Non-pigmented ciliary epithelial cell (primary cell): ENCODE results near the gene CNTROB.

Experiments
- DNase-seq: peaks from one replicate; pipeline ENCODE4 v3.0.0-alpha.2; 2010; ENCODE audit warnings: low read depth

CNTROB gene

GRCh38 chr17:7931709-7932482, at the start of gene CNTROB, which contains the start of gene TRAPPC1:
Gene CNTROB (plus strand): TSS chr17:7932206. CDS start chr17:7933080, 874 bp downstream.
Gene TRAPPC1 (minus strand): TSS chr17:7931946. CDS start chr17:7931829, 117 bp downstream.
- DNase-seq, result peak; percentile 95

GRCh38 chr17:7882629-7883028, 49.4 kb upstream of the CNTROB start:
- DNase-seq, result no peak

GRCh38 chr17:7883781-7884386, 48.1 kb upstream of the CNTROB start:
- DNase-seq, result no peak

DNA sequence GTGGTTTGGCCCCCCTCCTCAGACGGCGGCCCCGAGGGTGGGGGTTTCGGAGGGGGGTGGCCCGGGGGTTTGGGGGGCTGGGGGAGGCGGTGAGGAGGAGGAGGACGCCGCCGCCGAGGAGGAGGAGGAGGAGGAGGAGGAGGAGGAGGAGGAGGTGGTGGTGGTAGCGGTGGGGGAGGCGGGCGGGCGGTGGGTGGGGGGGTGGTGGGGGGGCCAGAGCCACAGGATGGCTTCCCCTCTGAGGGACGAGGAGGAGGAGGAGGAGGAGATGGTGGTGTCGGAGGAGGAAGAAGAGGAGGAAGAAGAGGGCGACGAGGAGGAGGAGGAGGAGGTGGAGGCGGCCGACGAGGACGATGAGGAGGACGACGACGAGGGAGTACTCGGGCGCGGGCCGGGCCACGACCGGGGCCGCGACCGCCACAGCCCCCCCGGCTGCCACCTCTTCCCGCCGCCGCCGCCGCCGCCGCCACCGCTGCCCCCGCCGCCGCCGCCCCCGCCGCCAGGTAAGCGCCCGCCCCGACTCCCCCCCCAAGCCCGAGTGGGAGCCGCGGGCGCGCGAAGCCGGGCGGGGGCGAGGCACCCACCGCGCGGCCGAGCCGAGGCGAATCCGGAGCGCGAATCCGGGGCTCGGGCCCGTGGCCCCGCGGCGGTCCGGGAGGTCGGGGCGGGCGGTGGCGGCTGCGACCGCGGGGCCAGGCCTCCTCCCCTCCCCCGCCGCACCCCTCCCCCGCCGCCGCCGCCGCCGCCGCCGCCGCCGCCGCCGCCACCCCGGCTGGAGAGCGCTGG, 47.2 kb upstream of the CNTROB start:
- DNase-seq, result no peak

GRCh38 chr17:7885367-7886226, 46.4 kb upstream of the CNTROB start:
- no peak for DNase-seq

GRCh38 chr17:7886227-7887037, 45.6 kb upstream of the CNTROB start:
- DNase-seq, result no peak

DNA sequence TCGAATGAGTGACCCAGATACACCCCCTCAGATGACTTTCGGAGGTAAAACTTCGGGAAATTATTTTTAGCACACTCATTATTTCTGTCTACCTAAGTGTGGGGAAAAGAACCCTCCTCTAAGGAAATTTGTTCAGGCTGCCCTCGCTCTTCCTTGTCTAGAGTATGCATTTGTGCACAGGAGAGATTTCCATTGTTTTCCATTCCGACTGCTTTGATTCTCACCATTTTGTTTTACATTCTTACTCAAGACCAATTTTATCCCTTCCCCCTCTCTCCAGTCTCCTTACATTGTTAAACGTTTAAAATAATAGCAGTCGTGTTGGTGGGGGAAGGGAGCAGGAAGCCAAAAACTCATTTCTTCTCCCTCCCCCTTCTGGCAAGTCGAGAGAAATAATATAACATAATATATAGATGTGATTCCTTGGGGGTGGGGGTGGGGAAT, 44.9 kb upstream of the CNTROB start:
- DNase-seq, result no peak

DNA sequence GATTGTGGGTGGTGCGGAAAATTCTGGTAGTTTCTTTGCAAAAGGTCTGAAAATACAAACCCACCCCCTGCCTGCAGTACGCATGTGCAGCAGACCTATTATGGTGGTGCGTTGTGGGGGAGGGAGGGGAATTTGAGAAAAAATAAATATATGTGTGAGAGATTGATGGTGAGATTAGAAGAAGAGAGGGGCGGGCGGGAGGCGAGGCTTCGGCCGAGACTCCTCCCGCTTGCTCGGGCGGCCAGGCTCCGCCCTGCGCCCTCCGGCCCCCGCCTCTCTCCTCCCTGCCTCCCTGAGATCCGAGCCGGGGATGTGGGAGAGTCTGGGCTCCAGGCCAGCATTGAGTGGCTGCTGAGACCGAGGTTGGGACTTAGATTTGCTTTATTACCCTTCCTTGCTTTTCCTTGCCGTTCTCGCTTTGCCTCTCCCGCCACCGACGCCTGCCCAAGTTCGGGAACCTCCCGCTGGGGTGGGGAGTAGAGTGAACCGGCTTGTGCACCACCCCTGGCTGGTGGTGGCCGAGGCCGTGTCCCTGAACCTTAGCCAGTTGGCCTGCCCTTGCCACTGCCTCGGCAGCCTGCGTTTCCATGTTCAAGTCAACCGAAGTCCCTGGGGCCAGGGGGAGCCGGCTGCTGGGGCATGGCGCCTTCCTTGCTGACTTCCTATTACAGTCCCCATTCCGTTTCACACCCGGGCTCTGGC, 44.4 kb upstream of the CNTROB start:
- peak; percentile 94 for DNase-seq

GRCh38 chr17:7888184-7888920, 43.7 kb upstream of the CNTROB start, which contains the start of gene CHD3:
Gene CHD3 (plus strand): TSS chr17:7888789. CDS start chr17:7889001, 212 bp downstream.
- no peak for DNase-seq

DNA sequence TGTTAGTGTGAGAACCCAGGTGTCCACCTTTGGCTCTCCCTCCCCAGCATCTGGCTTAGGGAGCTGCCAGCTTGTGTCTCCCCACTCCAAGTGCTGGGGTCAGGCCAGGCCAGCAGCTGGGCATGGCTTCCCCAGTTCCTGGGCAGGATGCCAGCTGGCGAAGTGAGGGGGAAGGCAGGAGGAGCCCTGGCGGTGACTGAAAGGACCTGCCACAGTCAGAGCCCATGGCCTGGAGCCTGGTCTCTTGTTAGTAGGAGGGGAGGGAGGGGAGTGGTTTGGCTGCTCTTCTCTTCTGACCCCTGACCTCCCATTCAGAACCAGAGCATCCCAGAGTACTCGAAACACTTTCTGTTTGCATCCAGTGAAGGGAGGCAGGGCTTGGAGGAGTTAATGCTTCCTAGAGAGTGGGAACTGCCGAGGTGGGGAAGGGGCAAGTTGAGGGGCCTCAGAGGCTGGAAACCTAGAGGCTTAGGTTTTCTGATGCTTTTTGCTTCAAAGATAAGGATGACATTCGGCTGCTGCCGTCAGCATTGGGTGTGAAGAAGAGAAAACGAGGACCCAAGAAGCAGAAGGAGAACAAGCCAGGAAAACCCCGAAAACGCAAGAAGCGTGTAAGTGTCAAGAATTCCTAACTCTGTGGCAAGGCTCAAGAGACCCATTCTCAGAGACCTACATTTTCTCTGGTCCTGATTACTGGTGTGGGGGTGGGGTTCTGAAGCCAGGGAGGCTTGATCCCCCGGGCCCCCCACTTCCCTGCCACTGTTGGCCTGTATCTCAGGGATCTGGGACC, 42.6 kb upstream of the CNTROB start:
- no peak for DNase-seq

GRCh38 chr17:7893187-7893880, 38.7 kb upstream of the CNTROB start:
- DNase-seq, result no peak

DNA sequence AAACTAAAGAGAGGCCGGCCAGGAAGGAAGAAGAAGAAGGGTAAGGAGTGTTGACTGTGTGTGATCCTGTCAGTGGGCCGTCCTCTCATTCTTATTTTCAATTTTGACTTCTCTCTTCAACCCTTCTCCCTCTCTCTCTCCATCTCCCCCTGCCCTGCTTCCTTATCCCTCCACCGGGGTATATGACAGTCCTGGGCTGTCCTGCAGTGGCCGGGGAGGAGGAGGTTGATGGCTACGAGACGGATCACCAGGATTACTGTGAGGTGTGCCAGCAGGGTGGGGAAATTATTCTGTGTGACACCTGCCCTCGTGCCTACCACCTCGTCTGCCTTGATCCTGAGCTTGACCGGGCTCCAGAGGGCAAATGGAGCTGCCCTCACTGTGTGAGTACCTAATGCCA, 37.8 kb upstream of the CNTROB start:
- no peak for DNase-seq

DNA sequence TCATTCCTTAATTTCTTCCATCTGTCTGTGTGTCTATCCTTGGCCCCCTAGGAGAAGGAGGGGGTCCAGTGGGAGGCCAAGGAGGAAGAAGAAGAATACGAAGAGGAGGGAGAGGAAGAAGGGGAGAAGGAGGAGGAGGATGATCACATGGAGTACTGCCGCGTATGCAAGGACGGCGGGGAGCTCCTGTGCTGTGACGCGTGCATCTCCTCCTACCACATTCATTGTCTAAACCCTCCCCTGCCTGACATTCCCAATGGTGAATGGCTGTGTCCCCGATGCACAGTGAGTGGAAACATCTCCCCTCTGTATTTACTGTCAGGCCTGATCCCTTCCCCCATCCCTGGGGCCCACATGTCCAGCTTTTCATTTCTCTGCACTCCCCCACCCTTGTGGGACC, 37.1 kb upstream of the CNTROB start:
- no peak for DNase-seq

- DNase-seq, result no peak
Measured at GRCh38 chr17:7897090-7897489, 34.9 kb upstream of the CNTROB start.

- DNase-seq, result no peak
Measured at GRCh38 chr17:7897773-7898172, 34.2 kb upstream of the CNTROB start.

- no peak for DNase-seq
Measured at GRCh38 chr17:7903154-7904103, 28.6 kb upstream of the CNTROB start.

GRCh38 chr17:7909089-7909488, 22.9 kb upstream of the CNTROB start:
- DNase-seq, result no peak
